K562 (cell line): Measurements from ENCODE around the gene TP53BP2. TPM values are rescaled to one million over a fixed set of nuclear protein-coding genes. Genes with fewer than 3 reads are reported as not detected.

ENCODE experiments used
- ATF1 ChIP-seq, 2 experiments: fragments of 450-650 bp in 1 of 2; IDR thresholded peaks; 2 replicates each; pipeline ENCODE4 v1.6.1; 2016; ENCODE audit warnings: missing compliant biosample characterization in 1 of 2, missing genetic modification characterization in 1 of 2
- CEBPZ ChIP-seq: fragments of 150-350 bp; IDR thresholded peaks from 2 replicates; pipeline ENCODE4 v1.6.1; 2014; ENCODE audit warnings: low read depth, mild to moderate bottlenecking, low read length, borderline replicate concordance
- EHMT2 ChIP-seq: fragments of 450-650 bp; IDR thresholded peaks from 2 replicates; pipeline ENCODE4 v1.6.1; 2018; ENCODE audit warnings: antibody characterized with exemption
- ETS1 ChIP-seq: conservative IDR thresholded peaks from 2 replicates; pipeline ENCODE4 v1.6.1; 2011; ENCODE audit warnings: low read depth, mild to moderate bottlenecking, low read length; ENCODE audit not compliant: control insufficient read depth
- HMBOX1 ChIP-seq: sonication (generic); IDR thresholded peaks from 2 replicates; pipeline ENCODE4 v1.6.1; 2016
- JUN ChIP-seq, 2 experiments: sonication (generic) in 1 of 2; formaldehyde crosslinking in 1 of 2; IDR thresholded peaks; 2 replicates each; pipeline versions ENCODE4 v1.6.1 to v1.8.0; 2012 to 2022; ENCODE audit warnings: borderline replicate concordance in 2 of 2, mild to moderate bottlenecking in 2 of 2, improper control_type of control experiment in 1 of 2, low read depth in 1 of 2, low read length in 1 of 2, missing genetic modification reagents in 1 of 2
- MTA3 ChIP-seq: fragments of 450-650 bp; formaldehyde crosslinking; IDR thresholded peaks from 2 replicates; pipeline ENCODE4 v1.6.1; 2017; ENCODE audit warnings: mild to moderate bottlenecking, borderline replicate concordance
- NFE2 ChIP-seq: IDR thresholded peaks from 2 replicates; pipeline ENCODE4 v1.6.1; 2014; ENCODE audit warnings: antibody characterized with exemption, low read depth
- NFXL1 ChIP-seq: fragments of 450-650 bp; formaldehyde crosslinking; IDR thresholded peaks from 2 replicates; pipeline ENCODE4 v1.4.0; 2021; ENCODE audit warnings: mild to moderate bottlenecking
- SMARCA4 ChIP-seq: fragments of 450-650 bp; IDR thresholded peaks from 2 replicates; pipeline ENCODE4 v1.6.1; 2016
- SREBF2 ChIP-seq: sonication (generic); formaldehyde crosslinking; IDR thresholded peaks from 2 replicates; pipeline ENCODE4 v1.4.0; 2020; ENCODE audit warnings: mild to moderate bottlenecking, missing genetic modification reagents
- YY1 ChIP-seq, 3 experiments: IDR thresholded peaks; 2 replicates each; pipeline ENCODE4 v1.6.1; 2011; ENCODE audit warnings: low read length in 2 of 3, mild to moderate bottlenecking in 2 of 3, moderate library complexity in 2 of 3, borderline replicate concordance in 1 of 3, control low read depth in 1 of 3, low read depth in 1 of 3; ENCODE audit not compliant: insufficient read depth in 3 of 3, insufficient replicate concordance in 2 of 3, control insufficient read depth in 1 of 3, insufficient read length in 1 of 3; ENCODE audit errors: extremely low read depth in 1 of 3
- ZFPM2 ChIP-seq: fragments of 250-450 bp; sonication (Bioruptor Pico); IDR thresholded peaks from 2 replicates; pipeline ENCODE4 v1.5.1; 2022; ENCODE audit warnings: mild to moderate bottlenecking
- ZNF174 ChIP-seq: fragments of 250-450 bp; sonication (Bioruptor Pico); IDR thresholded peaks from 2 replicates; pipeline ENCODE4 v1.4.0; 2020; ENCODE audit warnings: mild to moderate bottlenecking
- ZNF282 ChIP-seq: sonication (generic); formaldehyde crosslinking; IDR thresholded peaks from 2 replicates; pipeline ENCODE4 v1.8.1; 2023; ENCODE audit warnings: missing genetic modification reagents
- ZNF551 ChIP-seq: fragments of 250-450 bp; sonication (Bioruptor Pico); IDR thresholded peaks from 2 replicates; pipeline ENCODE4 v1.5.0; 2021; ENCODE audit warnings: mild to moderate bottlenecking, moderate library complexity
- ZNF583 ChIP-seq: fragments of 250-450 bp; sonication (Bioruptor Pico); IDR thresholded peaks from 2 replicates; pipeline ENCODE4 v1.4.0; 2020
- ZNF76 ChIP-seq: fragments of 250-450 bp; sonication (Bioruptor Pico); IDR thresholded peaks from 2 replicates; pipeline ENCODE4 v1.4.0; 2020; ENCODE audit warnings: mild to moderate bottlenecking, moderate library complexity, borderline replicate concordance
- polyA plus RNA-seq, 8 experiments: library from polyadenylated mRNA; depleted of rRNA in 4 of 8; stranded (reverse) in 5 of 8; unstranded in 3 of 8; fragments of >200 nt; fragmentation: Nextera tagmentation in 2 of 8; fragmentation: Illumina TruSeq in 1 of 8; extraction: Ambion mirVana in 2 of 8; extraction: Trizol in 1 of 8; gene quantifications; 2 replicates each; pipeline versions ENCODE4 v1.2.1 to v1.2.3, GENCODE V29; 2011 to 2014; ENCODE audit warnings: inconsistent platforms in 1 of 8, missing spikeins in 1 of 8
- total RNA-seq, 7 experiments: library from RNA; depleted of rRNA in 6 of 7; stranded (reverse); fragments of >200 nt in 6 of 7; fragmentation: Illumina TruSeq in 2 of 7; extraction: Trizol in 2 of 7; gene quantifications; 2 replicates each; pipeline versions ENCODE4 v1.2.1 to v1.2.3, GENCODE V29; 2011 to 2021; ENCODE audit warnings: low replicate concordance in 1 of 7
- TF ChIP-seq, protein P1 (sequence below): sonication (generic); formaldehyde crosslinking; IDR thresholded peaks from 2 replicates; pipeline ENCODE4 v1.8.0; 2022; ENCODE audit warnings: missing genetic modification reagents, mild to moderate bottlenecking, moderate library complexity, borderline replicate concordance

The TP53BP2 gene
- total and polyA plus RNA-seq, 9 of the 15 experiments (the other 6 are each of a cell fraction or from before 2014, with no cell fraction given): 17.0 to 69.6 (median 40.1) TPM

DNA sequence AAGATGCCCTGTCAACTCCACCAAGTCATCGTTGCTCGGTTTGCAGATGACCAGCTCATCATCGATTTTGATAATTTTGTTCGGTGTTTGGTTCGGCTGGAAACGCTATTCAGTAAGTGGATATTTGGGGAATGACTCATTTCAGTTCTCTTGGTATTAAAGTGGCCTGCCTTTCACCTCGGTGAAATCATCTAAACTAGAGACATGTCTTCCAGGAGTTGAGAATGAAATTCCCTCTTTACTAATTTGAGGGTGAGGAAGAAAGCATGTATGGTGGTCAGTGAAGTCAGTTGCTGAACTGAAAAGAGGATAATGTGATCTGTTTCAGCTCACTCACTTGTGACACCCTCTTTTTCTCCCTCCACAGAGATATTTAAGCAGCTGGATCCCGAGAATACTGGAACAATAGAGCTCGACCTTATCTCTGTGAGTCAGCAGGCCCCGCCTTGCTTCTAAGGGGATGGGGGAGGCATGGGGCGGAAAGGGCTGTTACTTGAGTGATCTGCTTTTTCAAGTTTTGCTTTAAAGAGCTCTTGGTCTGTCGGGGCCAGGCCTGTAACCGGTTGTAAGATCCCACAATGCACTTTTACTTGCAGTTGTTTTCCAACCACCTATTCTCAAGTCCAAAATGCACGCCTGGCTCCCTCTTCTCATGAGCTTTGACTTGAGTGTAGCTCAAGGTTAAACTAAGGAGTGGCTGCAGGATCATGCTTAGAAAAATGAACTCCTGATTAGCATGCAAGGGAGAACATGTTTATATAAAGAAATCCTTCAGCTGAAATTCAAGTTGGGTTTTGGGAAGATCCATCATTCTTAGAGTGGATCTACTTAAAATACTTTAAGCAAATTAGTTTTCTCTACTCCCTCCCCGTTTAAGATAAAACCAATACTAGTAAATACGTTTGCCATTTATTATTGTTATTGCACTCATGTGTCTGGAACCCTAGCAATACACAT, 73.7 kb downstream of the TP53BP2 start (continued):
- TF ChIP-seq ATF1 (CRISPR knock-in tag; IDR thresholded peaks at IDR 0.05): no peak
- peak; percentile 91 for TF ChIP-seq ATF1 (tag; IDR thresholded peaks at IDR 0.05)
- TF ChIP-seq ZNF76 (CRISPR knock-in tag): peak; percentile 64; the same call in 1 of the 2 replicates
- TF ChIP-seq EHMT2: peak; percentile 11; the same call in 1 of the 2 replicates
- no peak for TF ChIP-seq NFXL1 (CRISPR knock-in tag)
- TF ChIP-seq SREBF2 (CRISPR knock-in tag): 0 out of 2 replicates have a peak, but pooled peaks have one; percentile 25
- no peak for TF ChIP-seq CEBPZ
- TF ChIP-seq JUN (IDR thresholded peaks at IDR 0.05; ENCODE audit: borderline replicate concordance, low read depth, low read length): peak; percentile 85
- peak; percentile 87; the same call in 1 of the 2 replicates for TF ChIP-seq JUN (CRISPR knock-in tag; IDR thresholded peaks at IDR 0.05; ENCODE audit: borderline replicate concordance)
- 0 out of 2 replicates have a peak, but pooled peaks have one; percentile 27 for TF ChIP-seq ZFPM2
- peak; percentile 92 for TF ChIP-seq MTA3
- TF ChIP-seq, protein P1, sequence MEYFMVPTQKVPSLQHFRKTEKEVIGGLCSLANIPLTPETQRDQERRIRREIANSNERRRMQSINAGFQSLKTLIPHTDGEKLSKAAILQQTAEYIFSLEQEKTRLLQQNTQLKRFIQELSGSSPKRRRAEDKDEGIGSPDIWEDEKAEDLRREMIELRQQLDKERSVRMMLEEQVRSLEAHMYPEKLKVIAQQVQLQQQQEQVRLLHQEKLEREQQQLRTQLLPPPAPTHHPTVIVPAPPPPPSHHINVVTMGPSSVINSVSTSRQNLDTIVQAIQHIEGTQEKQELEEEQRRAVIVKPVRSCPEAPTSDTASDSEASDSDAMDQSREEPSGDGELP: peak; percentile 92
- TF ChIP-seq HMBOX1: peak; percentile 72; the same call in 1 of the 2 replicates
- TF ChIP-seq ETS1: peak; percentile 58; the same call in 1 of the 2 replicates
- TF ChIP-seq ZNF282 (CRISPR knock-in tag): no peak
- 0 out of 2 replicates have a peak, but pooled peaks have one; percentile 30 for TF ChIP-seq ZNF583 (CRISPR knock-in tag)
- peak; percentile 49; the same call in 1 of the 2 replicates for TF ChIP-seq ZNF174 (CRISPR knock-in tag)
- TF ChIP-seq SMARCA4: peak; percentile 97
- TF ChIP-seq NFE2: peak; percentile 90
- 0 out of 2 replicates have a peak, but pooled peaks have one; percentile 45 for TF ChIP-seq ZNF551
- TF ChIP-seq YY1 (IDR thresholded peaks at IDR 0.05; ENCODE audit: borderline replicate concordance in 1 of 3, control insufficient read depth in 1 of 3, extremely low read depth in 1 of 3, insufficient read depth in 3 of 3, insufficient read length in 1 of 3, insufficient replicate concordance in 2 of 3, low read depth in 1 of 3, low read length in 2 of 3): peak in 1 of 3 experiments; percentile 67
